Neutrophil (primary cell): ENCODE results near the gene IFFO2.

ENCODE experiments used
- H3K27ac ChIP-seq: fragments of 200-600 bp; sonication (generic); 2 replicates; pipeline ENCODE4 v1.5.1; 2016; ENCODE audit warnings: mild to moderate bottlenecking, moderate library complexity
- H3K27me3 ChIP-seq: fragments of 200-600 bp; sonication (generic); 2 replicates; pipeline ENCODE4 v1.6.0; 2016; ENCODE audit warnings: mild to moderate bottlenecking
- H3K36me3 ChIP-seq: fragments of 200-600 bp; sonication (generic); 2 replicates; pipeline ENCODE4 v1.5.1; 2017
- H3K4me1 ChIP-seq, 2 experiments: fragments of 200-600 bp in 1 of 2; sonication (generic) in 1 of 2; 1 replicate in 1 of 2; 2 replicates in 1 of 2; pipeline versions ENCODE4 v1.5.1 to v1.6.1; 2013 to 2016; ENCODE audit warnings: low read depth in 1 of 2, low read length in 1 of 2, mild to moderate bottlenecking in 1 of 2, moderate library complexity in 1 of 2; ENCODE audit not compliant: control insufficient read depth in 1 of 2, insufficient read depth in 1 of 2
- H3K4me3 ChIP-seq, 2 experiments: fragments of 200-600 bp in 1 of 2; sonication (generic) in 1 of 2; 1 replicate in 1 of 2; 2 replicates in 1 of 2; pipeline ENCODE4 v1.5.1; 2013 to 2016; ENCODE audit warnings: low read depth in 1 of 2, low read length in 1 of 2, mild to moderate bottlenecking in 1 of 2, moderate library complexity in 1 of 2
- H3K9me3 ChIP-seq: fragments of 200-600 bp; sonication (generic); 2 replicates; pipeline ENCODE4 v1.5.1; 2016
- CTCF ChIP-seq: fragments of 200-600 bp; sonication (generic); IDR thresholded peaks from 2 replicates; pipeline ENCODE4 v1.5.1; 2016; ENCODE audit warnings: antibody characterized with exemption

IFFO2 gene

GRCh38 chr1:18936814-18937481, 19.5 kb downstream of the IFFO2 start:
- Histone ChIP-seq H3K9me3 (no peaks in the 10 kb centered on the region), H3K36me3 (no peaks in the 10 kb centered on the region), H3K27ac (no peak overlapping the region), H3K4me3 (no peak overlapping the region), H3K4me1 (no peaks in the 10 kb centered on the region), H3K27me3 (no peaks in the 10 kb centered on the region)
- no peak for TF ChIP-seq CTCF

- Histone ChIP-seq H3K9me3 (no peaks in the 10 kb centered on the region), H3K4me3 (no peak overlapping the region), H3K36me3 (no peaks in the 10 kb centered on the region), H3K27ac (no peak overlapping the region), H3K4me1 (no peaks in the 10 kb centered on the region), H3K27me3 (no peaks in the 10 kb centered on the region)
- no peak for TF ChIP-seq CTCF
These were observed 20.0 kb downstream of the IFFO2 start for GRCh38 chr1:18936471-18936813.

- no peak overlapping the region for H3K27ac ChIP-seq
- peaks cover 5% of the 10 kb centered on the region for H3K27me3 ChIP-seq
- TF ChIP-seq CTCF, result no peak
- no peaks in the 10 kb centered on the region for H3K9me3 ChIP-seq
- H3K4me1 ChIP-seq, result no peaks in the 10 kb centered on the region
- no peaks in the 10 kb centered on the region for H3K36me3 ChIP-seq
- H3K4me3 ChIP-seq, result no peak overlapping the region
These were observed 22.1 kb downstream of the IFFO2 start for GRCh38 chr1:18934205-18935000.

- Histone ChIP-seq H3K27me3 (peaks cover 19% of the 10 kb centered on the region), H3K36me3 (no peaks in the 10 kb centered on the region), H3K9me3 (no peaks in the 10 kb centered on the region), H3K4me1 (peaks cover 1 to 4% of the 10 kb centered on the region in 2 experiments), H3K27ac (no peak overlapping the region), H3K4me3 (no peak overlapping the region)
- TF ChIP-seq CTCF, result no peak
These were observed 23.6 kb downstream of the IFFO2 start for GRCh38 chr1:18932879-18933278.

GRCh38 chr1:18932387-18932786, 24.1 kb downstream of the IFFO2 start:
- Histone ChIP-seq H3K4me3 (no peak overlapping the region), H3K4me1 (peaks cover 6 to 9% of the 10 kb centered on the region in 2 experiments), H3K9me3 (no peaks in the 10 kb centered on the region), H3K27me3 (peaks cover 24% of the 10 kb centered on the region), H3K27ac (no peak overlapping the region), H3K36me3 (no peaks in the 10 kb centered on the region)
- no peak for TF ChIP-seq CTCF
